Gastrocnemius medialis (tissue), 4 donors: ENCODE measurements around the gene CELF4.

Experiments
- CTCF ChIP-seq, 5 experiments: fragments of 450-650 bp in 3 of 5; fragments of 200-600 bp in 2 of 5; sonication (generic) in 2 of 5; IDR thresholded peaks in 4 of 5; conservative IDR thresholded peaks in 1 of 5; 1 replicate in 4 of 5; 2 replicates in 1 of 5; pipeline ENCODE4 v1.5.1; 2016 to 2019; ENCODE audit warnings: antibody characterized with exemption in 5 of 5, mild to moderate bottlenecking in 3 of 5, moderate library complexity in 3 of 5
- POLR2A ChIP-seq, 2 donors: fragments of 450-650 bp; IDR thresholded peaks; one replicate each; pipeline ENCODE4 v1.6.1; 2017; ENCODE audit warnings: antibody characterized with exemption in 2 of 2, mild to moderate bottlenecking in 2 of 2, moderate library complexity in 2 of 2

GRCh38 chr18:37336568-37337285, 228.9 kb downstream of the CELF4 start:
- TF ChIP-seq CTCF (IDR thresholded peaks at IDR 0.05 in 4 of 5, conservative IDR thresholded peaks at IDR 0.05 in 1 of 5) (no peak), POLR2A (IDR thresholded peaks at IDR 0.05) (no peak)
